Rectal smooth muscle tissue (tissue), 1 donor: ENCODE results near the gene NCLN.
"Not testable (repeated sequence)": the region's sequence is repeated elsewhere in the genome, so short reads cannot be mapped to it uniquely, and the experiment has no call there.

Experiments used
- H3K27ac ChIP-seq: one replicate; pipeline ENCODE4 v1.7.0; 2013; ENCODE audit warnings: low read depth, low read length, inconsistent platforms
- H3K27me3 ChIP-seq: one replicate; pipeline ENCODE4 v1.7.0; 2013; ENCODE audit warnings: low read length; ENCODE audit not compliant: control insufficient read depth, insufficient read depth
- H3K36me3 ChIP-seq: one replicate; pipeline ENCODE4 v1.7.0; 2013; ENCODE audit warnings: low read length; ENCODE audit not compliant: control insufficient read depth, insufficient read depth
- H3K4me1 ChIP-seq: one replicate; pipeline ENCODE4 v1.7.0; 2013; ENCODE audit warnings: low read length; ENCODE audit not compliant: control insufficient read depth, insufficient read depth
- H3K4me3 ChIP-seq: one replicate; pipeline ENCODE4 v1.7.0; 2013; ENCODE audit warnings: low read length
- H3K9ac ChIP-seq: one replicate; pipeline ENCODE4 v1.7.0; 2013; ENCODE audit warnings: low read length

The NCLN gene

GRCh38 chr19:3190921-3191805 is 5.4 kb downstream of the NCLN start:
- peaks cover 7% of the 10 kb centered on the region for H3K4me1 ChIP-seq
- H3K27ac ChIP-seq, result no peak overlapping the region
- no peak overlapping the region for H3K9ac ChIP-seq
- no peaks in the 10 kb centered on the region for H3K27me3 ChIP-seq
- no peak overlapping the region for H3K4me3 ChIP-seq
- H3K36me3 ChIP-seq, result peaks cover 2% of the 10 kb centered on the region

GRCh38 chr19:3191806-3192104 is 6.0 kb downstream of the NCLN start:
- not testable (repeated sequence) for H3K27me3 ChIP-seq, H3K27ac ChIP-seq, H3K4me3 ChIP-seq, H3K4me1 ChIP-seq, H3K36me3 ChIP-seq, H3K9ac ChIP-seq

- Histone ChIP-seq H3K4me1 (no peaks in the 10 kb centered on the region), H3K9ac (no peak overlapping the region), H3K36me3 (peaks cover 5% of the 10 kb centered on the region), H3K4me3 (no peak overlapping the region), H3K27me3 (no peaks in the 10 kb centered on the region), H3K27ac (no peak overlapping the region)
These were observed 6.5 kb downstream of the NCLN start for GRCh38 chr19:3192228-3192635.

- Histone ChIP-seq H3K36me3 (peaks cover 5% of the 10 kb centered on the region), H3K9ac (no peak overlapping the region), H3K4me3 (no peak overlapping the region), H3K4me1 (no peaks in the 10 kb centered on the region), H3K27ac (no peak overlapping the region), H3K27me3 (no peaks in the 10 kb centered on the region)
These were observed 7.0 kb downstream of the NCLN start for GRCh38 chr19:3192684-3193083.

- Histone ChIP-seq H3K4me3 (no peak overlapping the region), H3K9ac (no peak overlapping the region), H3K4me1 (no peaks in the 10 kb centered on the region), H3K27me3 (no peaks in the 10 kb centered on the region), H3K27ac (no peak overlapping the region), H3K36me3 (peaks cover 5% of the 10 kb centered on the region)
These were observed 7.8 kb downstream of the NCLN start for GRCh38 chr19:3193256-3194105.

- Histone ChIP-seq H3K4me3 (no peak overlapping the region), H3K36me3 (peaks cover 5% of the 10 kb centered on the region), H3K9ac (no peak overlapping the region), H3K27me3 (no peaks in the 10 kb centered on the region), H3K27ac (no peak overlapping the region), H3K4me1 (no peaks in the 10 kb centered on the region)
These were observed 8.7 kb downstream of the NCLN start for GRCh38 chr19:3194106-3195087.

- Histone ChIP-seq H3K27ac (no peak overlapping the region), H3K4me1 (no peaks in the 10 kb centered on the region), H3K27me3 (no peaks in the 10 kb centered on the region), H3K9ac (no peak overlapping the region), H3K4me3 (no peak overlapping the region), H3K36me3 (peaks cover 5% of the 10 kb centered on the region)
These were observed 10.6 kb downstream of the NCLN start for GRCh38 chr19:3196064-3196932.

GRCh38 chr19:3196933-3197205 is 11.1 kb downstream of the NCLN start:
- Histone ChIP-seq H3K27me3 (no peaks in the 10 kb centered on the region), H3K36me3 (peaks cover 3% of the 10 kb centered on the region), H3K4me3 (no peak overlapping the region)

GRCh38 chr19:3198901-3199700 is 13.4 kb downstream of the NCLN start:
- Histone ChIP-seq H3K4me1 (no peaks in the 10 kb centered on the region), H3K4me3 (no peak overlapping the region), H3K36me3 (peaks cover 3% of the 10 kb centered on the region), H3K9ac (no peak overlapping the region), H3K27ac (no peak overlapping the region), H3K27me3 (no peaks in the 10 kb centered on the region)

More at GRCh38 chr19:3196933-3197205, 11.1 kb downstream of the NCLN start:
- no peak overlapping the region for H3K9ac ChIP-seq
- H3K4me1 ChIP-seq, result no peaks in the 10 kb centered on the region
- no peak overlapping the region for H3K27ac ChIP-seq

- H3K27me3 ChIP-seq, result no peaks in the 10 kb centered on the region
- peaks cover 6% of the 10 kb centered on the region for H3K36me3 ChIP-seq
- H3K9ac ChIP-seq, result no peak overlapping the region
These were observed 15.5 kb downstream of the NCLN start for GRCh38 chr19:3201072-3201700.

GRCh38 chr19:3201911-3202310 is 16.2 kb downstream of the NCLN start:
- Histone ChIP-seq H3K27me3 (no peaks in the 10 kb centered on the region), H3K9ac (no peak overlapping the region), H3K4me3 (no peak overlapping the region), H3K27ac (no peak overlapping the region), H3K36me3 (peaks cover 3% of the 10 kb centered on the region), H3K4me1 (no peaks in the 10 kb centered on the region)

More at GRCh38 chr19:3201072-3201700, 15.5 kb downstream of the NCLN start:
- H3K4me3 ChIP-seq, result no peak overlapping the region
- H3K27ac ChIP-seq, result no peak overlapping the region
- H3K4me1 ChIP-seq, result no peaks in the 10 kb centered on the region
